PC-9 (cell line): ENCODE measurements around the gene KIF26B.

Experiments
- CTCF ChIP-seq: fragments of 200-600 bp; sonication (generic); conservative IDR thresholded peaks from 2 replicates; pipeline ENCODE4 v1.6.1; 2017; ENCODE audit warnings: mixed run types, antibody characterized with exemption, mild to moderate bottlenecking, moderate library complexity
- EZH2 ChIP-seq: fragments of 200-600 bp; sonication (generic); IDR thresholded peaks from 2 replicates; pipeline ENCODE4 v1.8.0; 2017; ENCODE audit warnings: antibody characterized with exemption, low read depth

DNA sequence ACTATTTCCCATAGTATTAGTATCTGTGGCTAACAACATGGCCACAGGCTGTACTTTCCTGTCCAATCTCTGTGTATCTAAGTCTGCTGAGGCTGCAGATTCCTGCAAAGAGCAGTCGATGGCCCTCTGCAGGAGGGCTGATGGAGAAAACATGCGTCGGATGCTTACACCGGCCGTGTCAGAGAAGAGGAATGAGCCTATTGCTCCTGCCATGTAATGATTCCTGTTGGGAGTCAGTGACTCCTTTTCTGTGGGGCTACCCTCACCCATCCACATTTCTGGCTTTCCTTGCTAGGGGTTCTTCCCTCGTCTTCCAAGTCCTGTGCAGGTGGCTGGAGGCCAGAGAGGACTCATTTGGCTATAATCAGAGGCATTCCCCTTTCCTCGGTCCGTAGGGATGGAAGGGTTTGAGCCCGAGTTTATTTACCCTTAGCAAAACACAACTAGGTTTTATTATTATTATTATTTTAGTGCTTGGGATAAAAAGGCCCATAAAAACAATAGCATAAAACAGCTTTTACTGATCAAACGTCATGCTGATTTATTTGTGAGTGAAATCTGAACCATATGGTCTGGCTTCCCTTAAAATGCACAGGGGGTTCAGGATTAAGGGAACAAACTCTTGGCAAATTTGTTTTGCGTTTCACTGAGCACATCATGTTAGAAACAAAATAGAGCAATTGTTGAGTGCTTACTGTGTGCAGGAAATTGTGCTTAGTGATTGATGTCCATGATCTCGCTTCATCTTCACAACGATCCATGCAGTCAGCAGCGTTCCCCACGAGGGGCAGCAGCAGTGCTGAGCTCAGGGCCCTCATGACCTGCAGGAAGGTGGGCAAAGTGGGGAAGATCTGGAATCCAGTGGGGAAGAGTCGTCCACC is 70.8 kb downstream of the KIF26B start:
- TF ChIP-seq CTCF (no peak), EZH2 (no peak)
